Measurements from ENCODE around the gene KRT80. TPM values are rescaled to one million over a fixed set of nuclear protein-coding genes. Genes with fewer than 3 reads are reported as not detected.

The KRT80 gene
- total RNA-seq, 1 donor from 2014 or later = not detected

DNA sequence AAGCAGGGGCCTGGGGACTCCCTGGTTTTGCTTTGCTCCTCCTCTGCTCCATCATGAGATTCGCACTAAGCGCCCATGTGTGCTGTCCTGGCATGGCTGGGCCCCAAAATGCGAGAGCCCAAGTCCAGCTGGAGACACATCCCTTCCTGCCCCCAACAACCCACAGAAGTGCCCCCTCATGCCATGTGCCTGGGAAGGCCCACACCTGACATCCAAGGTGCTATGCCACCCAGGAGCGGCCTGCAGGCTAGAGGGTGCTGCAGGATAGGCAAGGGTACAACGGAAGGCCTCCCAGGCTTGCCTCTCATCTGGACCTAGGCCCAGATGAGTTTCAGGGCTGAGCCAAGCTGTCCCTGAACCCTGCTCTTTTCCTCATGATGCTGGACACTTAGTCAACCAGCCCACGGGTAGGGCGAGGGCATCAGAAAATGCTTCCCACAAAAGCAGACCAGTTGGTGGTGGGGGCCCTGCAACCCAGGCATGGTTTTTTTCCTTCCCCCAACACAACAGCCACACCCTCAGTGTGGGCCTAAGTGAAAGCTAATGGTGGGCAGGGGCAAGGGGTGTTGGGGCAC lies 13.2 kb upstream of the KRT80 start:
- H3K27ac ChIP-seq = no peak overlapping the region
- no peaks in the 10 kb centered on the region for H3K27me3 ChIP-seq
- peaks cover 0 to 15% of the 10 kb centered on the region in 2 donors for H3K4me1 ChIP-seq
- no peaks in the 10 kb centered on the region for H3K36me3 ChIP-seq
- TF ChIP-seq, protein P1, sequence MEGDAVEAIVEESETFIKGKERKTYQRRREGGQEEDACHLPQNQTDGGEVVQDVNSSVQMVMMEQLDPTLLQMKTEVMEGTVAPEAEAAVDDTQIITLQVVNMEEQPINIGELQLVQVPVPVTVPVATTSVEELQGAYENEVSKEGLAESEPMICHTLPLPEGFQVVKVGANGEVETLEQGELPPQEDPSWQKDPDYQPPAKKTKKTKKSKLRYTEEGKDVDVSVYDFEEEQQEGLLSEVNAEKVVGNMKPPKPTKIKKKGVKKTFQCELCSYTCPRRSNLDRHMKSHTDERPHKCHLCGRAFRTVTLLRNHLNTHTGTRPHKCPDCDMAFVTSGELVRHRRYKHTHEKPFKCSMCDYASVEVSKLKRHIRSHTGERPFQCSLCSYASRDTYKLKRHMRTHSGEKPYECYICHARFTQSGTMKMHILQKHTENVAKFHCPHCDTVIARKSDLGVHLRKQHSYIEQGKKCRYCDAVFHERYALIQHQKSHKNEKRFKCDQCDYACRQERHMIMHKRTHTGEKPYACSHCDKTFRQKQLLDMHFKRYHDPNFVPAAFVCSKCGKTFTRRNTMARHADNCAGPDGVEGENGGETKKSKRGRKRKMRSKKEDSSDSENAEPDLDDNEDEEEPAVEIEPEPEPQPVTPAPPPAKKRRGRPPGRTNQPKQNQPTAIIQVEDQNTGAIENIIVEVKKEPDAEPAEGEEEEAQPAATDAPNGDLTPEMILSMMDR (IDR thresholded peaks at IDR 0.05) = no peak
- H3K4me3 ChIP-seq = no peak overlapping the region
- H3K9me3 ChIP-seq = no peaks in the 10 kb centered on the region
- intact Hi-C loops (cut with DNase I) = no loop called here
- DNase-seq (ENCODE audit: low spot score in 2 of 2) = no peak

DNA sequence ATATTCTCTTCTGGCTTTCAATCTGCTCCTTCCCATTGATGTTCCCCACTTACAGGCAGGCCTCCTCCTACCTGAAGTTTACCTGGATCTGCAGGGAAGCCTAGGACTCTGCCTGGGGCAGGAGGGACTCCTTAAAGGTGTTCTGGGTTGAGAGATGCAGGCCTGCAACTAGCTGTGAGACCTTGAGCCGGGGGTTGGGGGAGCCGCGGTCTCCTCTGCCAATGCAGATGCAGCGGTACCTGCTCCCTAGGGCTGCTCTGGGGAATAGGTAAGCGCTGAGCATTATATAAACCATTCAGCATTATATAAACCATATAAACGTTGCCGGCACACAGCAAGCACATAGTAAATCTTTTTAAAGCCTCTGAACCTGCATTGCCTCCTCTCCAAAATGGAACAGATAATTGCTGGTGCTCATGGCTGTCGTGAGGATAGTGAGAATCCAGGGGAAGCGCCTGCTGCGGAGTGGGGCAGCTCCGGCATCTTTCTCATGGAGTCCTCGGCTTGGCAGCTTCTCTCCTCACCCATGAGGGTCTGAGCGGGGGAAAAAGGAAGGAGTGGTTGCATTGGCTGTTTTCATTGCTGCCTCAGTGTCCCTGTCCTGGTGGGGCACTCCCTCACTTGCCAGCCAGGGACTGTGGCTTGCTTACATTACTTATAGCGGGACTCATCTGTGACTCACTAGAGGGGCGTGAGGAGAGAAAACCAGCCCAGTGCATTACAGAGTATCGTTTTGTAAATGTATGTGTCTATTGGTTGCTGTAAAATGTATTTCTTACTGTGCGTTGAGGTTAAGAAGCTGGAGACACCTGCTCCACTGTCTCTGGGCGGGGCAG lies 12.5 kb upstream of the KRT80 start:
- Histone ChIP-seq H3K27ac (peak overlapping the region in 1 of 2 donors; percentile 19), H3K4me3 (no peak overlapping the region), H3K27me3 (no peaks in the 10 kb centered on the region), H3K4me1 (peaks cover 0 to 15% of the 10 kb centered on the region in 2 donors), H3K9me3 (no peaks in the 10 kb centered on the region), H3K36me3 (no peaks in the 10 kb centered on the region)
- TF ChIP-seq, protein P1 (IDR thresholded peaks at IDR 0.05) = no peak
- intact Hi-C loops (cut with DNase I) = no loop called here
- DNase-seq (ENCODE audit: low spot score in 2 of 2) = no peak

DNA sequence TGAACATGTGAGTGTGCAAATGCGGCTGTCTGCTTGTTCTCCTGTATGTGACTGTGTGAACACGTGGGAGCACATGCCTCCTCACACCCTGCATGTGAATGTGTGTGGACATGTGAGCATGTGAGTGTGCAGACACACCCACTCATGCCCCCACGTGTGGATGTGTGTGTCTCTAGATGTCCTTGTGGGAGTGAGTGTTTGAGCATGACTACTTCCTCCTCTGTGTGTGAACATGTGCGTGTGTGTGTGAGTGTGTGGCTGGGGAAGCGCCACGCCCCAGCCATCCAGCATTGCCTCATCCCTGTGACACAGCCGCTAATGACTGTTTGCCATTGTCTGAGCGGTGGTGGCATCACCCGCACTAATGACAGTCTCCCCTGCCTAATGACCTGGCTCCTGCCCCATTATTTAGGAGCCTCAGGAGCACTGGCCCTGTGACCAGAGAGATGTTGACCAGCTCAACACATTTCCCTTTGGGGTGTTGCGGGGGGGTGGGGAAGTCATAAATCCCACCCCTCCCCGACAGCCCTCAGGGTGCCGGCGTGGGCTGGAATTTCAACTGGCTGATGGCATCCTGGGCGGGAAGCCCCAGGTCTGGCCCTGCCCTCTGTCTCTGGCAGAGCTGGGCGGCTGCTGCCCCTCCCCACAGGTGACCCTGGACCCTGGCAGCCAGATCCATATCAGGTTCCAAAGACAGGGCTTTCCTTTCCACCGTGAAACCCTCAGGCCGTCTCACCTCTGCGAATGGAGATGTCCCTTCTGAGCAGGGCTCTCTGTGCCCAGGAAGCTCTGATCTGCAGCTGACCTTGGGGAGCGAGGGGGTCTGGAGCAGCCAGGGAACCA lies 11.5 kb upstream of the KRT80 start:
- no peak overlapping the region for H3K4me3 ChIP-seq
- H3K36me3 ChIP-seq = no peaks in the 10 kb centered on the region
- TF ChIP-seq, protein P1 (IDR thresholded peaks at IDR 0.05) = no peak
- no peaks in the 10 kb centered on the region for H3K9me3 ChIP-seq
- peak overlapping the region in 1 of 2 donors; percentile 19 for H3K27ac ChIP-seq
- DNase-seq (ENCODE audit: low spot score in 2 of 2) = peak; percentile 51 to 78
- H3K27me3 ChIP-seq = no peaks in the 10 kb centered on the region
- H3K4me1 ChIP-seq = peaks cover 0 to 15% of the 10 kb centered on the region in 2 donors
- intact Hi-C loops (cut with DNase I) = no loop called here

DNA sequence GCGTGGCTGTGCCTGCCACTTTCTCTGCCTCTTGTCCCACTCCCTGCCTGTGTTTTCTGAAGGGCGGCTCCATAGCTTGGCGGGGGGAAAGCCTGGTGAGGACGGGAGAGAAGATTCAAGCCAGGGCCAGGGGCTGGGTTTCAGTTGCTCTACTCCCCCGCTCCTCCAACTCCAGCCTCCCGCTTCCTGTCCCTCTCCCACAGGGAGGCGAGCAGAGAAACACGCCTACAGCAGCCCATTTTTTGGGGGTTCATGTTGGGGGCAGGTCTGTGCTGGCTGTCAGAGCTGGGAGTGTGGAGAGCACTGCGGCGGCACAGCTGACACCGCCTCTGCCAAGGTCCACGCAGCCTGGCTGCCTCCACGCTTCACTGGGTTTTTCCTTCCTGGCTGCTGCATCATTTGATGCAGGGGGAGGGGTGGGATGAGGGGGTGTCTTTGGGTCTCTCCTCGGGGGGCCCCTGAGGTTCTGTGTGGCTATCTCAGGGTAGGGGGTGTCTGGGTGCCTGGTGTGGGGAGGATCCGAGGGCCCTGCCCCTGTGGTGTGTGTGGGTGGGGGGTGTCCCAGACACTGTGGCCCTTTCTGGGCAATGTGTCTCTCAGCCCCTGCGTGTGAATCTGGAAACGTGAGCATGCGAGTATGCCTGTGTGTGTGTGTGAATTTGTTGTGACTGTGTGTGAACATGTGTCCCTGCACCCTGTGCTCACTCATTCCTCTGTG lies 10.7 kb upstream of the KRT80 start:
- no peaks in the 10 kb centered on the region for H3K9me3 ChIP-seq
- no peaks in the 10 kb centered on the region for H3K36me3 ChIP-seq
- H3K4me3 ChIP-seq = peak overlapping the region in 1 of 2 donors; percentile 34
- DNase-seq (ENCODE audit: low spot score in 2 of 2) = no peak
- intact Hi-C loops (cut with DNase I) = no loop called here
- H3K27me3 ChIP-seq = no peaks in the 10 kb centered on the region
- H3K4me1 ChIP-seq = peaks cover 0 to 10% of the 10 kb centered on the region in 2 donors
- TF ChIP-seq, protein P1 (IDR thresholded peaks at IDR 0.05) = no peak
- H3K27ac ChIP-seq = peak overlapping the region in 1 of 2 donors; percentile 24

DNA sequence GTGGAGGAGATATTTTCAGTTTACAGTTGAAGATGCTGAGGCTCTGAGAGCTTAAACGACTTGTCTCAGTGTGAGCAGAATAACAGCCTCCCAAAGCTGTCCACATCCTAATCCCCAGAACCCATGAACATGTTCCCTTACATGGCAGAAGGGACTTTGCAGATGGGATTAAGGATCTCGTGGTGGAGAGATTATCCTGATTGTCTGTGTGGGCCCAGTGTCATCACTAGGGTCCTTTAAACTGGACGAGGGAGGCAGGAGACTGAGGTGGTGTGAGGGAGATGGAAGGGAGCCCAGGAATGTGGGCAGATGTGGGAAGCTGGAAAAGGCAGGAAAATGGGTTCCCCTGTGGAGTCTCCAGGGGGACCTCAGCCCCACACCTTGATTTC lies 9.6 kb upstream of the KRT80 start:
- Histone ChIP-seq H3K36me3 (no peaks in the 10 kb centered on the region), H3K27me3 (no peaks in the 10 kb centered on the region), H3K27ac (no peak overlapping the region), H3K4me1 (peaks cover 0 to 7% of the 10 kb centered on the region in 2 donors), H3K4me3 (no peak overlapping the region), H3K9me3 (no peaks in the 10 kb centered on the region)
- intact Hi-C loops (cut with DNase I) = no loop called here
- DNase-seq (ENCODE audit: low spot score in 2 of 2) = no peak
- TF ChIP-seq, protein P1 (IDR thresholded peaks at IDR 0.05) = no peak
